ENCODE results near the gene GRM1.

GRM1 gene

GRCh38 chr6:146177785-146178184 is 148.9 kb downstream of the GRM1 start:
- TF ChIP-seq CTCF (IDR thresholded peaks at IDR 0.05; ENCODE audit: low read depth, low read length, missing control alignments) = no peak
- no peak for DNase-seq (ENCODE audit: low read depth)
- no peak overlapping the region for H3K4me3 ChIP-seq (ENCODE audit: low read depth, low read length)

- no peak for DNase-seq (ENCODE audit: low read depth)
- no peak overlapping the region for H3K4me3 ChIP-seq (ENCODE audit: low read depth, low read length)
- TF ChIP-seq CTCF (IDR thresholded peaks at IDR 0.05; ENCODE audit: low read depth, low read length, missing control alignments) = no peak
These were observed 155.0 kb downstream of the GRM1 start for GRCh38 chr6:146183831-146184230.

GRCh38 chr6:146184701-146185100 is 155.8 kb downstream of the GRM1 start:
- TF ChIP-seq CTCF (IDR thresholded peaks at IDR 0.05; ENCODE audit: low read depth, low read length, missing control alignments) = no peak
- no peak for DNase-seq (ENCODE audit: low read depth)
- H3K4me3 ChIP-seq (ENCODE audit: low read depth, low read length) = no peak overlapping the region

GRCh38 chr6:146189131-146189530 is 160.3 kb downstream of the GRM1 start:
- DNase-seq (ENCODE audit: low read depth) = no peak
- TF ChIP-seq CTCF (IDR thresholded peaks at IDR 0.05; ENCODE audit: low read depth, low read length, missing control alignments) = no peak
- no peak overlapping the region for H3K4me3 ChIP-seq (ENCODE audit: low read depth, low read length)

- DNase-seq (ENCODE audit: low read depth) = no peak
- no peak for TF ChIP-seq CTCF (IDR thresholded peaks at IDR 0.05; ENCODE audit: low read depth, low read length, missing control alignments)
- H3K4me3 ChIP-seq (ENCODE audit: low read depth, low read length) = no peak overlapping the region
These were observed 161.7 kb downstream of the GRM1 start for GRCh38 chr6:146190581-146190980.

- TF ChIP-seq CTCF (IDR thresholded peaks at IDR 0.05; ENCODE audit: low read depth, low read length, missing control alignments) = no peak
- no peak for DNase-seq (ENCODE audit: low read depth)
- no peak overlapping the region for H3K4me3 ChIP-seq (ENCODE audit: low read depth, low read length)
These were observed 162.3 kb downstream of the GRM1 start for GRCh38 chr6:146191166-146191565.

- TF ChIP-seq CTCF (IDR thresholded peaks at IDR 0.05; ENCODE audit: low read depth, low read length, missing control alignments) = no peak
- DNase-seq (ENCODE audit: low read depth) = no peak
- no peak overlapping the region for H3K4me3 ChIP-seq (ENCODE audit: low read depth, low read length)
These were observed 162.8 kb downstream of the GRM1 start for GRCh38 chr6:146191612-146192011.

All from GM12864 (cell line).